Mesothelial cell of epicardium (in vitro differentiated cells): ENCODE data around the gene STARD10. TPM values are rescaled to one million over a fixed set of nuclear protein-coding genes. Genes with fewer than 3 reads are reported as not detected.
"Not testable (repeated sequence)": the region's sequence is repeated elsewhere in the genome, so short reads cannot be mapped to it uniquely, and the experiment has no call there.

Source experiments
- DNase-seq, 2 experiments: peaks; one replicate each; pipeline ENCODE4 v3.0.0; 2021; ENCODE audit warnings: low spot score in 2 of 2; ENCODE audit not compliant: unreplicated experiment in 2 of 2
- H3K27ac Mint-ChIP-seq: 2 replicates; pipeline ENCODE4 v1.8.0; 2021; ENCODE audit warnings: mixed read lengths
- H3K27me3 Mint-ChIP-seq: 2 replicates; pipeline ENCODE4 v1.8.0; 2021; ENCODE audit warnings: low read depth, mixed read lengths
- H3K36me3 Mint-ChIP-seq: 2 replicates; pipeline ENCODE4 v1.8.0; 2021; ENCODE audit warnings: mixed read lengths
- H3K4me1 Mint-ChIP-seq: 2 replicates; pipeline ENCODE4 v1.8.0; 2021; ENCODE audit warnings: mixed read lengths
- H3K4me3 Mint-ChIP-seq: 2 replicates; pipeline ENCODE4 v1.8.0; 2021; ENCODE audit warnings: mild to moderate bottlenecking, moderate library complexity, mixed read lengths
- H3K9me3 Mint-ChIP-seq: 2 replicates; pipeline ENCODE4 v1.8.0; 2021; ENCODE audit warnings: mixed read lengths
- total RNA-seq: library from RNA; stranded (reverse); gene quantifications from 3 replicates; pipeline ENCODE4 v1.2.1, GENCODE V29; 2021
- TF ChIP-seq, protein P1 (sequence below): fragments of 200-600 bp; sonication (generic); IDR thresholded peaks from one replicate; pipeline ENCODE4 v1.5.0; 2021; ENCODE audit warnings: antibody characterized with exemption; ENCODE audit not compliant: unreplicated experiment

Gene STARD10
- total RNA-seq, 1 donor from 2014 or later = 54.9 TPM

DNA sequence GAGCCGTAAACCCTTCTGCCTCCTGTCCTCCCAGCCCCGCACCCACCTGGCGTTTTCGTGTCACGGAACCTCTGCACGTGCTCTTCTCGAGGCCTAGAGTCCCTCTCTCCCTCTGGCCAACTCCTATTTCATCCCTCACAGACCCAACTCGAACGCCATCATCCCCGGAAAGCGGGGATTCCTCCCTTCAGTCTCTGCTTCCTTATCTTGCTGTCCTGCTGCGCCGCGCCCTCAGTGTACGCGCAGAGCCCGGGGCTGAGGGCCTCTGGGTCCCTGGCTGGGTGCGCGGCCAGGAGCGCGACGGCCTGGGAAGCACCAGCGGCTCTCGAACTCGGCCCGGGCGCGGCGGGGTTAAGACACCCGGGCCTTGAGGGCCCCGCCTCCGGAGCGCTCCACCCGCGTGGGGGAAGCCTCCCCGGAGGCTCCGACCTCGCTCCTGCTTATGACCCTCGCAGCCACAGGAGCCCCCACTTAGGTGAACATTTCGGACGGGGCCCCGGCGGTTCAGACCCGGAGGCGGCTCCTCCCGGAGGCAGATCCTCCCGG is 20.0 kb upstream of the STARD10 start:
- H3K4me1 Mint-ChIP-seq = peaks cover 31% of the 10 kb centered on the region
- H3K9me3 Mint-ChIP-seq = no peaks in the 10 kb centered on the region
- H3K27ac Mint-ChIP-seq = peak overlapping the region; percentile 97
- TF ChIP-seq, protein P1, sequence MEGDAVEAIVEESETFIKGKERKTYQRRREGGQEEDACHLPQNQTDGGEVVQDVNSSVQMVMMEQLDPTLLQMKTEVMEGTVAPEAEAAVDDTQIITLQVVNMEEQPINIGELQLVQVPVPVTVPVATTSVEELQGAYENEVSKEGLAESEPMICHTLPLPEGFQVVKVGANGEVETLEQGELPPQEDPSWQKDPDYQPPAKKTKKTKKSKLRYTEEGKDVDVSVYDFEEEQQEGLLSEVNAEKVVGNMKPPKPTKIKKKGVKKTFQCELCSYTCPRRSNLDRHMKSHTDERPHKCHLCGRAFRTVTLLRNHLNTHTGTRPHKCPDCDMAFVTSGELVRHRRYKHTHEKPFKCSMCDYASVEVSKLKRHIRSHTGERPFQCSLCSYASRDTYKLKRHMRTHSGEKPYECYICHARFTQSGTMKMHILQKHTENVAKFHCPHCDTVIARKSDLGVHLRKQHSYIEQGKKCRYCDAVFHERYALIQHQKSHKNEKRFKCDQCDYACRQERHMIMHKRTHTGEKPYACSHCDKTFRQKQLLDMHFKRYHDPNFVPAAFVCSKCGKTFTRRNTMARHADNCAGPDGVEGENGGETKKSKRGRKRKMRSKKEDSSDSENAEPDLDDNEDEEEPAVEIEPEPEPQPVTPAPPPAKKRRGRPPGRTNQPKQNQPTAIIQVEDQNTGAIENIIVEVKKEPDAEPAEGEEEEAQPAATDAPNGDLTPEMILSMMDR = no peak
- H3K27me3 Mint-ChIP-seq = no peaks in the 10 kb centered on the region
- peak overlapping the region; percentile 81 for H3K4me3 Mint-ChIP-seq
- peaks cover 14% of the 10 kb centered on the region for H3K36me3 Mint-ChIP-seq
- no peak for DNase-seq

DNA sequence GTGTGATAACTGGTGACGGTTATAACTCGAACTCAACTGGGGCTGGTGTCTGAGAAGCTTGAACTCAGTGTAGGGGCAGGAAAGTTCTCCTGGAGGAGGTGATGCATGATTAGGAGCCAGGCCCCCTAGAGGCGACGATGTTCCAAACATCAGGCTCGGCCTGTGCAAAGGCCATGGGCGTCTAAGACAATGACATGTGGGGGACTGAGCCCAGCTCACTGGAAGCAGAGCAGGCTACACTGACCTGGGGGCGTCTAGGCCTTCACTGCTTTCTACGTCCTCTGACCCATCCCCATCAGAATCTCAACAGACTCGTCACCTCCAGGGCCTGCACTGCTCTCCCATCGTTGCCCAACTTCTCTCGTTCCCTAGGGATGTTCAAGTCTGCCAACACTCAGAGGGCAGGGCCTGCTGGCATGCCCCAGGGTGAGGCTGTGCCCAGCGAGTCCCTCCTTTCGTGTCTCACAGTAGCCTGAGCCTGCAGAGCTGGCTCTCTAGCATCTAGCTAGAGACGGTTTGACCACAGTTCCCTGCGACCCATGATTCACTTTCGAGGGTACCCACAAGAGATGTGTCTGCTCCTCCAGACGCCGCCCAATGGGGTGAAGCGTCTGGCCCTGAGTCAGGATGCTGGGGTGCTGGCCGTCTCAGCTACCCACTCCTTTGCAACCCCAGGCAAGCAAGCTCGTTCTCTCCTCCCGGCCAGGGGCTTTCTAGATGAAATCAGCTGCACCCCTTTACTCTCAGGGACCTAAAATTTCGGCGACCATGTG is 19.3 kb upstream of the STARD10 start:
- Mint-ChIP-seq H3K27ac (peak overlapping the region; percentile 97), H3K27me3 (no peaks in the 10 kb centered on the region), H3K4me1 (peaks cover 31% of the 10 kb centered on the region), H3K36me3 (peaks cover 12% of the 10 kb centered on the region), H3K9me3 (no peaks in the 10 kb centered on the region), H3K4me3 (peak overlapping the region; percentile 81)
- no peak for DNase-seq
- TF ChIP-seq, protein P1 = peak; percentile 44

DNA sequence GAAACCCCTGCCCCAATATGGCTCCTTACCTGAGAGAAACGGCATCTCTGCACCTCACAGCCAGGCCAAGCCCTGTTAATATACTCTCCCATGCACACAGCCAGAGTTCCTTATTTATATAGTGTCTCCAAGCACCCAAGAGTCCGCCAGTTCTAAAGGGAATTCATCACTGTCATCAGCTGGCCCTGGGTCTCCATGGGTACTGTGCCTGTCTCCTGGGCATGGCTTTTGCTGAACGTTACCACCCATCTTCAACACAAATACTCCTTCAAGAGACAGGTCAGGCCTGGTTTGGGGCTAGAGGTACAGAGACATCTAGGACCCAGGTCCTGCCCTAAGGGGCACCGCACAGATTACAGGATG is 18.7 kb upstream of the STARD10 start:
- H3K36me3 Mint-ChIP-seq = peaks cover 12% of the 10 kb centered on the region
- peaks cover 31% of the 10 kb centered on the region for H3K4me1 Mint-ChIP-seq
- TF ChIP-seq, protein P1 = no peak
- peak overlapping the region; percentile 81 for H3K4me3 Mint-ChIP-seq
- peak overlapping the region; percentile 52 for H3K27ac Mint-ChIP-seq
- H3K27me3 Mint-ChIP-seq = no peaks in the 10 kb centered on the region
- no peaks in the 10 kb centered on the region for H3K9me3 Mint-ChIP-seq
- DNase-seq = no peak

DNA sequence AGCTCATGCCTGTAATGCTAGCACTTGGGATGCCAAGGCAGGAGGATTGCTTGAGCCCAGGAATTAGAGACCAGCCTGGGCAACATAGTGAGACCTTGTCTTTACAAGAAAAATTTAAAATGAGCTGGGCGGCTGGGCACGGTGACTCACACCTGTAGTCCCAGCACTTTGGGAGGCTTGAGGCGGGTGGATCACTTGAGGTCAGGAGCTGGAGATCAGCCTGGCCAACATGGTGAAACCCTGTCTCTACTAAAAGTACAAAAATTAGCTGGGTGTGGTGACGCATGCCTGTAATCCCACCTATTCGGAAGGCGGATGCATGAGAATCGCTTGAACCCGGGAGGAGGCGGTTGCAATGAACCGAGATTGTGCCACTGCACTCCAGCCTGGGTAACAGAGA is 17.8 kb upstream of the STARD10 start:
- H3K27me3 Mint-ChIP-seq = not testable (repeated sequence)

DNA sequence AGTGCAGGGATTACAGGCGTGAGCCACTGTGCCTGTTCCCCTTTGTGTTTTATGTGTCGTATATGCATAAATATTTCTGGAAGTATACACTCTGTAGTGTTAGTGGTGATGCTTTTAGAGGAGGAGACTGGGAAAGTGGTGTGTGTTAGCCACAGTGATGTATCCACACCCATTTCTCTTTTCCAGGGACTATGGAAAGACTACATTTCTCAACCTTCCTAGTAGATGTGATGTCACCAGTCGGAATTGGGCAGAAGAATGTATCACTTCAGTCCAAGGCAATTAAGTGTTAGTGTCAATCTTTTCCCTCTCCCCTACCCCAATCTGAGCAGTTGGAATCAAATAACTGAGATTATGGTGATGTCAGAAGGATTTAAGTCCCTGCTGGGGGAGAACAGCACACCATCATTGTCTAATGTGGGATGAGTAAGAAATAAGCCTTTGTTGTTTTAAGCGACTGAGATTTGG is 14.5 kb upstream of the STARD10 start:
- peaks cover 12% of the 10 kb centered on the region for H3K36me3 Mint-ChIP-seq
- TF ChIP-seq, protein P1 = no peak
- no peaks in the 10 kb centered on the region for H3K9me3 Mint-ChIP-seq
- H3K27me3 Mint-ChIP-seq = no peaks in the 10 kb centered on the region
- no peak overlapping the region for H3K27ac Mint-ChIP-seq
- H3K4me3 Mint-ChIP-seq = no peak overlapping the region
- DNase-seq = no peak
- H3K4me1 Mint-ChIP-seq = peaks cover 13% of the 10 kb centered on the region

More for the DNA sequence above, 17.8 kb upstream of the STARD10 start:
- Mint-ChIP-seq H3K4me3 (peak overlapping the region; percentile 8), H3K36me3 (peaks cover 12% of the 10 kb centered on the region), H3K27ac (peak overlapping the region; percentile 43), H3K4me1 (peaks cover 30% of the 10 kb centered on the region)
- not testable (repeated sequence) for DNase-seq, H3K9me3 Mint-ChIP-seq

DNA sequence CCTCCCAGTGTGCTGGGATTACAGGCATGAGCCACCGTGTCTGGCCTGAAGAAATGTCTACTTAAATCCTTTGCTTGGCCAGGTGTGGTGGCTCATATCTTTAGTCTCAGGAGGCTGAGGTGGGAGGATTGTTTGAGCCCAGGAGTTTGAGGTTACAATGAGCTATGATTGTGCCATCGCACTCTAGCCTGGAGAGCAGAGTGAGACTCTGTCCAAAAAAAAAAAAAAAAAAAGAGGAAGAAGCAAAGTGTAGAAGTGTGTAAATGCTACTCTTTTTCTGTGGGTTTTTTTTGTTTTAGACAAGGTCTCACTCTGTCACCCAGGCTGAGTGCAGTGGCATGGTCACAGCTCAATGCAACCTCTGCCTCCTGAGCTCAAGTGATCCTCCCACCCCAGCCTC is 13.9 kb upstream of the STARD10 start:
- H3K36me3 Mint-ChIP-seq = peaks cover 12% of the 10 kb centered on the region
- H3K9me3 Mint-ChIP-seq = no peaks in the 10 kb centered on the region
- no peak overlapping the region for H3K27ac Mint-ChIP-seq
- H3K27me3 Mint-ChIP-seq = no peaks in the 10 kb centered on the region
- no peak overlapping the region for H3K4me3 Mint-ChIP-seq
- no peak for DNase-seq
- H3K4me1 Mint-ChIP-seq = peaks cover 7% of the 10 kb centered on the region
- TF ChIP-seq, protein P1 = no peak
